HepG2 (cell line): Measurements from ENCODE around the gene SLC35F3. TPM values are rescaled to one million over a fixed set of nuclear protein-coding genes. Genes with fewer than 3 reads are reported as not detected.
"Not testable (repeated sequence)": the region's sequence is repeated elsewhere in the genome, so short reads cannot be mapped to it uniquely, and the experiment has no call there.

Experiments
- ATAC-seq: fragments of 200-7000 bp; cut with Tn5 transposase; 3 replicates; pipeline ENCODE4 v1.9.1; 2020; ENCODE audit warnings: mild to moderate bottlenecking, moderate library complexity
- BruUV-seq: library from RNA; stranded (reverse); fragments of 400-500 nt; replicated peaks from 2 replicates; lab custom pipeline; 2021; lab: Mats Ljungman, UMichigan
- CTCF ChIA-PET: fragments of 300-600 bp; formaldehyde crosslinking; extraction: SDS; loops from one replicate; lab custom pipeline; 2021; ENCODE audit warnings: low total read pairs, inconsistent platforms, low intra/inter-chr PET ratio; lab: Yijun Ruan, JAX
- POLR2A ChIA-PET: fragments of 350-600 bp; sonication (Branson Sonifier 250); formaldehyde crosslinking; loops from one replicate; lab custom pipeline; 2020; ENCODE audit warnings: antibody characterized with exemption, inconsistent platforms; lab: Yijun Ruan, JAX
- DNase-seq: peaks from one replicate; pipeline ENCODE4 v3.0.0-alpha.2; 2015; ENCODE audit warnings: low spot score
- FAIRE-seq: peaks from 3 replicates; lab custom pipeline; 2011; peaks lifted over from hg19 to GRCh38; lab: Jason Lieb, UNC
- H2AFZ ChIP-seq: one replicate; pipeline ENCODE4 v1.6.1; 2011; ENCODE audit warnings: low read length, inconsistent platforms
- H3K27ac ChIP-seq: fragments of 300-600 bp; 3 replicates; pipeline ENCODE4 v1.8.0; 2011; ENCODE audit warnings: mixed run types, mild to moderate bottlenecking, mixed read lengths, low read length, inconsistent platforms; ENCODE audit not compliant: insufficient read depth; ENCODE audit errors: extremely low read length
- H3K27me3 ChIP-seq, 2 experiments: fragments of 200-600 bp in 1 of 2; 2 replicates in 1 of 2; 3 replicates in 1 of 2; pipeline versions ENCODE4 v1.6.0 to v1.8.0; 2011; ENCODE audit warnings: low read length in 2 of 2, mild to moderate bottlenecking in 2 of 2, moderate library complexity in 2 of 2, inconsistent platforms in 1 of 2; ENCODE audit not compliant: insufficient read depth in 2 of 2, control insufficient read depth in 1 of 2
- H3K36me3 ChIP-seq, 2 experiments: fragments of 200-600 bp in 1 of 2; replicated peaks in 1 of 2; 2 replicates in 1 of 2; 3 replicates in 1 of 2; pipeline versions ENCODE4 v1.5.1 to v1.8.0; 2011; ENCODE audit warnings: low read length in 2 of 2, inconsistent platforms in 1 of 2; ENCODE audit not compliant: insufficient read depth in 2 of 2, control insufficient read depth in 1 of 2
- H3K4me1 ChIP-seq: 2 replicates; pipeline ENCODE4 v1.5.1; 2012; ENCODE audit warnings: low read length, inconsistent platforms; ENCODE audit not compliant: insufficient read depth
- H3K4me2 ChIP-seq: 2 replicates; pipeline ENCODE4 v1.6.0; 2011; ENCODE audit warnings: low read depth, low read length, inconsistent platforms
- H3K4me3 ChIP-seq, 3 experiments: fragments of 200-600 bp in 1 of 3; sonication (generic), shearing (Covaris generic) in 1 of 3; replicated peaks in 1 of 3; 2 replicates each; pipeline ENCODE4 v1.5.1; 2011 to 2016; ENCODE audit warnings: low read length in 3 of 3, inconsistent platforms in 2 of 3, low read depth in 2 of 3, mild to moderate bottlenecking in 2 of 3, control low read depth in 1 of 3, mixed read lengths in 1 of 3; ENCODE audit not compliant: insufficient read depth in 1 of 3
- H3K79me2 ChIP-seq: one replicate; pipeline ENCODE4 v1.6.1; 2011; ENCODE audit warnings: low read length, inconsistent platforms; ENCODE audit not compliant: insufficient read depth
- H3K9ac ChIP-seq: 2 replicates; pipeline ENCODE4 v1.6.0; 2011; ENCODE audit warnings: mild to moderate bottlenecking, low read depth, low read length, inconsistent platforms; ENCODE audit not compliant: insufficient read depth
- H3K9me3 ChIP-seq: 2 replicates; pipeline ENCODE4 v1.5.1; 2012; ENCODE audit warnings: mild to moderate bottlenecking, low read length
- H4K20me1 ChIP-seq: 2 replicates; pipeline ENCODE4 v1.6.0; 2011; ENCODE audit warnings: inconsistent platforms, mild to moderate bottlenecking, low read length, moderate library complexity; ENCODE audit not compliant: insufficient read depth
- TAF1 ChIP-seq: sonication (generic); formaldehyde crosslinking; IDR thresholded peaks from 2 replicates; pipeline ENCODE4 v1.4.0; 2020; ENCODE audit warnings: missing genetic modification reagents
- TRIM22 ChIP-seq: fragments of 450-650 bp; IDR thresholded peaks from 2 replicates; pipeline ENCODE4 v1.6.1; 2017
- ZNF746 ChIP-seq: sonication (generic); formaldehyde crosslinking; IDR thresholded peaks from 2 replicates; pipeline ENCODE4 v1.8.0; 2022; ENCODE audit warnings: mild to moderate bottlenecking, missing genetic modification reagents
- WGBS: methylation state at CpG from one replicate; pipeline ENCODE4 v1.1.6; 2017; ENCODE audit warnings: low lambda C conversion rate; 5-methylcytosine and 5-hydroxymethylcytosine counted together
- in situ Hi-C: cut with HindIII; loops from 2 replicates; pipeline ENCODE4 v1.10.0; 2017; ENCODE audit warnings: low pct_unique_long_range_greater_than_20kb; ENCODE audit not compliant: extremely low pct_ligation_motif_present
- intact Hi-C: fragments of 100-400 bp; cut with micrococcal nuclease; formaldehyde crosslinking; loops from one replicate; pipeline ENCODE4 v1.10.0; 2022; ENCODE audit not compliant: unreplicated experiment
- polyA plus RNA-seq, 8 experiments: library from polyadenylated mRNA; depleted of rRNA in 3 of 8; stranded (reverse) in 7 of 8; unstranded in 1 of 8; fragments of >200 nt; fragmentation: Illumina TruSeq in 4 of 8; extraction: Trizol in 4 of 8; gene quantifications; 2 replicates each; pipeline versions ENCODE4 v1.2.1 to v1.2.3, GENCODE V29; 2011 to 2016; ENCODE audit warnings: low read depth in 4 of 8, missing spikeins in 1 of 8, mixed read lengths in 1 of 8; ENCODE audit not compliant: insufficient read depth in 1 of 8
- total RNA-seq, 5 experiments: library from RNA; depleted of rRNA; stranded (reverse); fragments of >200 nt; fragmentation: Illumina TruSeq; extraction: Trizol; gene quantifications; 2 replicates each; pipeline ENCODE4 v1.2.3, GENCODE V29; 2016; ENCODE audit warnings: low read depth in 1 of 5

SLC35F3 gene
- total and polyA plus RNA-seq, 2 of the 13 experiments (the other 11 are each of a cell fraction or from before 2014, with no cell fraction given): not detected

- CTCF ChIA-PET: no interaction called here
- Histone ChIP-seq H4K20me1 (no peaks in the 10 kb centered on the region), H3K79me2 (no peaks in the 10 kb centered on the region), H3K27me3 (peaks cover 0 to 13% of the 10 kb centered on the region in 2 experiments; a peak in 1 of 5 replicates), H3K9ac (no peak overlapping the region), H3K27ac (no peak overlapping the region), H2AFZ (no peak overlapping the region), H3K36me3 (no peaks in the 10 kb centered on the region), H3K4me2 (no peak overlapping the region), H3K4me1 (no peaks in the 10 kb centered on the region), H3K4me3 (no peak overlapping the region), H3K9me3 (no peaks in the 10 kb centered on the region)
- DNase-seq (no peak), FAIRE-seq (no peak), ATAC-seq (no peak)
- POLR2A ChIA-PET: no interaction called here
- no peak for TF ChIP-seq TRIM22
- TF ChIP-seq TAF1 (CRISPR knock-in tag): no peak
- no peak for TF ChIP-seq ZNF746 (CRISPR knock-in tag)
- WGBS: 5% methylated on average over 2 of the region's 2 CpGs
- in situ Hi-C loops: loop anchor here (25.0 kb wide), 1 partner anchor 163 kb away; no protein-coding TSS in a partner anchor
- no TSS peak for BruUV-seq
- intact Hi-C loops: no loop called here
Observed at GRCh38 chr1:234300096-234300495, 395.6 kb downstream of the SLC35F3 start.

- BruUV-seq, H3K27me3 ChIP-seq, CTCF ChIA-PET, ATAC-seq, FAIRE-seq, H3K27ac ChIP-seq, H3K4me1 ChIP-seq, H3K9ac ChIP-seq, H2AFZ ChIP-seq, H4K20me1 ChIP-seq, POLR2A ChIA-PET, H3K4me2 ChIP-seq, H3K36me3 ChIP-seq, H3K79me2 ChIP-seq, H3K4me3 ChIP-seq, H3K9me3 ChIP-seq, DNase-seq, intact Hi-C loops: not testable (repeated sequence)
- WGBS: 6% methylated on average over 1 of the region's 1 CpG
- in situ Hi-C loops: loop anchor here (25.0 kb wide), 1 partner anchor 164 kb away; no protein-coding TSS in a partner anchor
Observed at GRCh38 chr1:234301663-234302062, 397.2 kb downstream of the SLC35F3 start.
